ENCODE results near the gene SETD7. TPM values are rescaled to one million over a fixed set of nuclear protein-coding genes. Genes with fewer than 3 reads are reported as not detected.

SETD7 gene
- polyA plus RNA-seq, 4 donors, result 11.6 to 32.3 (median 15.4) TPM

Other genes starting within 250 kb of the SETD7 start
- 10 to 100 TPM; 11.4 to 16.0 (median 13.6) TPM for gene RAB33B, start 102.1 kb downstream of the SETD7 start, polyA plus RNA-seq (ENCODE audit: insufficient read length in 4 of 4)
- gene MGST2, start 109.6 kb upstream of the SETD7 start, polyA plus RNA-seq (ENCODE audit: insufficient read length in 4 of 4), result 10 to 100 TPM; 23.1 to 59.2 (median 56.1) TPM